ELR (cell line): ENCODE results near the gene CISD2.
"Not testable (repeated sequence)": the region's sequence is repeated elsewhere in the genome, so short reads cannot be mapped to it uniquely, and the experiment has no call there.

Experiments used
- DNase-seq: peaks from one replicate; pipeline ENCODE4 v3.0.0-alpha.2; 2015; ENCODE audit warnings: low read depth

CISD2 gene

DNA sequence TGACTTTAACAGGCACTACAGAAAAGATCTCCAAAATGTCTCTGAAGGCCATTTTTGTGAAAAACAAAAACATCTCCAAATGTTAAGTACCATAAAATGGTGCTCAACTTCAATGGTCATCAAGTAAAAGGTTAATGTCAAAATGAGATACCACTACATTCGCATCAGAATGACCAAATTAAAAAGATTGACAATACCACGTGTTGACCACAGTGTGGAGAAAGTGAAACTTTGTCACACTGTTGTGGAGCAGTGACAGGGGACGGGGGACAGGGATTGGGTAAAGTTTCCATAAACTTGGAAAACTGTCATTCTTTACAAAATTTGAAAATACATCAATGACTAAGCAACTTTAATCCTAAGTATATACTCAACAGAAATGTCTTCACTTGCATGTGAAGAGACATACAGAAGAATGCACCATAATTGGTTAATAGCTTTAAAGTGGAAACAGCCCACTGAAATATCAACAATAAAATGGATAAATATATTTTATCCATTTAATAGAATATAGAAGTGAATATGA lies 19.1 kb upstream of the CISD2 start:
- no peak for DNase-seq

DNA sequence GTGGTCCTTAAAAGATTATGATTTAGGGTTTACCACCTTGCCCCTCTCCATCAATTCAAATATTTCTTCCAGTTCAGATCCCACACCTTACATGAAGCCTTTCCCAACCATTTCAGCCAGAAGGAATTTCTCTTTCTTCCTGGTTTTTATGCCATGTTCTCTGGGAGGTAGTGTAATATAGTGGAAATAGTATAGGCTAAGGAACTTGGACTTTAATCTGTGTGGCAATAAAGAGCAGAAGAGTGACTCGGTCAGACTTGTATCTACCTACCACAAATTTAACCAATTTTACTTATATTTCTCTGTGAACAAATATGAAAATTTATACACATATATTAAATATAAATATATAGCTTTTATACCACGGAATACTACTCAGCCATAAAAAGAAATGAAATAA lies 18.4 kb upstream of the CISD2 start:
- DNase-seq: no peak

DNA sequence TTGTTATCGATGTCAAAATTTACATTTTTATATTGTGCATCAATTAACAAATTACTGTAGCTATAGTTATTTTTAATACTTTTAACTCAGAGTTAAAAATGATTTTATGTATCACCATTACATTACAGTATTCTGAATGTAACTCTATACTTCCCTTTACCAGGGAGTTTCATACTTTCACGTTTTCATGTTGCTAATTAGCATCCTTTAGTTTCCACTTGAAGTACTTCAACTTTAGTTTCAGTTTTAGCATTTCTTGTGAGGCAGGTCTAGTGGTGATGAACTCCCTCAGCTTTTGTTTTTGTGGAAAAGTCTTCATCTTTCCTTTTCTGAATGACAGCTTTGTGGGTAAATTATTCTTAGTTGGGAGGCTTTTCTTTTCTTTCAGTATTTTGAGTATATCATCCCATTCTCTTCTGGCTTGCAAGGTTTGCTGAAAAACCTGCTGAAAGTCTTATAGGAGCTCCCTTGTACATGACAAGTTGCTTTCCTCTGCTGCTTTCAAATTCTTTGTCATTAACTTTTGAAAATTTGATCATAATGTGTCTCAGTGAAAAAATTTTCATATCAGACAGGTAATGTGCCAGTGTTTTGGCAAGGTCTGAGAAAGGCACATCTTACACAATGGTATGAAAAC lies 9.8 kb upstream of the CISD2 start:
- no peak for DNase-seq

DNA sequence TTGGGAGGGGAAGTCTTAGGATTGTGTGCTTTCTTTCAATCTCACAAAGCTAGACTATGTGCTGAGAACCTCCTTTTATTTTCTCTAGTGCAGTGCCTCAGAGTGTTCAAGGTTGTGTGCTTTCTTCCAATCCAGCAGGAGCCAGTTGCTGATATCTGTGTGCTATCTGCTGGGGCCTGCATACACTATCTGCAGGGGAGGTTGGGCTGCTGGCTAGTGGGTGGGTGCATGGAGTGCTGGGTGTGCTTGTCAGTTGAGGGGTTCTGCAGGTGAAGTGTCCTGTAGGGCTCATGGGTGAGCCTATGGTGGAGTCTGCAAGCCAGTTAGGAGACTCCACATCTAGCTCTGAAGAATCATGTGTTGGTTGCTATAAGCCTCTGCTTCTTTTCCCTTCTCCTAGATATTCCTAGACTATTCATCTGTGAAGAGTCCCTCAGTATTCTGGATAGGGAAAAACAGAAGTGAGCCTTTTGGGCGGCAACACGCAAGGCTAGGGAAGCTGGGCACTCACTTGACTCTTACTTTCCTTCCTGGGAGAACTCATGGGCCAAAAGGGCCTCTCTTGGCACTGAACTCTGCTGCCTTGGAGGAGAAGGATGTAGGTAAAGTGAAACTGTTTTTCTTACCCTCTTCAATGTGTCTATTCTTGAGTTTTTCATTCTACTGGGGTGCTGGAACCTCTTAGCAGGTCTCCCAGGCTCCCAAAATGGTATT lies 8.0 kb upstream of the CISD2 start:
- DNase-seq: no peak

- no peak for DNase-seq
These were observed 6.8 kb upstream of the CISD2 start for GRCh38 chr4:102862016-102862415.

DNA sequence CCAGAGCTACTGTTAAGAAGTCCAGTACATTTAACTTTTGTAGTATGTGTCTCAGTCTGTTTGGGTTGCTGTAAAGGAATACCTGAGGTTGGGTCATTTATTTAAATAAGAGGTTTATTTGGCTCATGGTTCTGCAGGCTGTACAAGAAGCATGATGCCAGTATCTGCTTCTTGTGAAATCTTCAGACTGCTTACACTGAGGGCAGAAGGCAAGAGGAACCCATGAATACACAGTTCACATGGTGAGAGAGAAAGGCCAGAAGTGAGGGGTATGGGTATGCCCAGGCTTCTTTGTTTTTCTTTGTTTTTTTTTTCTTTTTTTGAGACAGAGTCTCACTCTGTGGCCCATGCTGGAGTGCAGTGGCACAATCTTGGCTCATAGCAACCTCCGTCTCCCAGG lies 6.0 kb upstream of the CISD2 start:
- DNase-seq: no peak

DNA sequence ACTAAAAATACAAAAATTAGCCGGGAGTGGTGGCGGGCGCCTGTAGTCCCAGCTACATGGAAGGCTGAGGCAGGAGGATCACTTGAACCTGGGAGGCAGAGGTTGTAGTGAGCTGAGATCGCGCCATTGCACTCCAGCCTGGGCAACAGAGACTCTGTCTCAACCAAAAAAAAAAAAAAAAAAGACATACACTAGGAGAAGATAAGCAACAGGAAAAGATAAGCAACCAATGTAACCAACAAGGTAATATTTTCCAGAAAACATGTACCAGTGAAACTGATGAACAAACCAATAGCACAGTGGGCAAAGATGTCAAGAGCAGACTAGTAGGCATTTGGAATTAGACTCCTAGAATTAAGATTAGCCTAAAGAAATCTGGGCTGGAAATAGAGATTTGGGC lies 3.5 kb upstream of the CISD2 start:
- DNase-seq: not testable (repeated sequence)

- no peak for DNase-seq
These were observed 1.3 kb upstream of the CISD2 start for GRCh38 chr4:102867278-102868152.

GRCh38 chr4:102868153-102868780 lies 525 bp upstream of the CISD2 start:
- no peak for DNase-seq

- DNase-seq: peak; percentile 6
These were observed 891 bp downstream of the CISD2 start for GRCh38 chr4:102869569-102870197.

DNA sequence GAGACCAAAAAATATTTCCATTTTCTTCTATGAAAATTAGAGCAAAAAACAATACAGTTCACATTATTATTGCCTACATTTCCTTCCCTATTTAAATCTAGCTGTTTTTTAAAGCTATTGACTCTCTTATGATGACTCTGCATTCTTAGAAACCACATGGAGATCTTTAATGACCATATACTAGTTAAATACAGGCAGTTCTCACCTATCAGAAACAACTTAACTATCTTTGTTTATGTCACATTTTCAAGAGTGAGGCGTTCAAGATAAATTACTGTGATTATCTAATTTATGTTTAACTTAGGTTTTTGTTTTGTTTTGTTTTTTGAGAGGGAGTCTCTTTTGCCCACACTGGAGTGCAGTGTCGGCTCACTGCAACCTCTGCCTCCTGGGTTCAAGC lies 3.0 kb downstream of the CISD2 start:
- DNase-seq: no peak

- DNase-seq: not testable (repeated sequence)
These were observed 8.8 kb downstream of the CISD2 start for GRCh38 chr4:102877477-102878106.

DNA sequence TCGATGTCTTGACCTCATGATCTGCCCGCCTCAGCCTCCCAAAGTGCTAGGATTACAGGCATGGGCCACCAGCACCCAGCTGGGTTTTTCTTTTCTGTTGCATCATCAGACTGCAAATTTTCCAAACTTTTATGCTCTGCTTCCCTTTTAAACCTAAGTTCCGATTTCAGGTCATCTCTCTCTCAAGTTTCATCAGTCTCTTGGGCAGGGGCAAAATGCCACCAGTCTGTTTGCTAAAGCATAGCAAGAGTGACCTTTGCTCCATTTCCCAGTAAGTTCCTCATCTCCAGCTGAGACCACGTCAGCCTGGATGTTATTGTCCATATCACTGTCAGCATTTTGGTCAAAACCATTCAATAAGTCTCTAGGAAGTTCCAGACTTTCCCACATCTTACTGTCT lies 9.6 kb downstream of the CISD2 start:
- not testable (repeated sequence) for DNase-seq

DNA sequence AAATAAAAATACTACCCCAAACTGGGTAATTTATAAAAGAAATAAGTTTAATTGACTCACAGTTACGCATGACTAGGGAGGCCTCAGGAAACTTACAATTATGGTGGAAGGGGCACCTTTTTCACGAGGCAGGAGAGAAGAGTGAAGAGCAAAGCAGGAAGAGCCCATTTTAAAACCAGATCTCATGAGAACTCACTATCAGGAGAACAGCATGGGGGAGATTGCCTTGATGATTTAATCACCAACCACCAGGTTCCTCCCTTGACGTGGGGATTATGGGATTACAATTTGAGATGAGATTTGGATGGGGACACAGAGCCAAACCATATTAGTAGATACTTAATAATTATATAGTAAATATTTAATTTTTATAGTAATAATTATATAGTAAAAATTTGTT lies 10.1 kb downstream of the CISD2 start:
- DNase-seq: no peak

DNA sequence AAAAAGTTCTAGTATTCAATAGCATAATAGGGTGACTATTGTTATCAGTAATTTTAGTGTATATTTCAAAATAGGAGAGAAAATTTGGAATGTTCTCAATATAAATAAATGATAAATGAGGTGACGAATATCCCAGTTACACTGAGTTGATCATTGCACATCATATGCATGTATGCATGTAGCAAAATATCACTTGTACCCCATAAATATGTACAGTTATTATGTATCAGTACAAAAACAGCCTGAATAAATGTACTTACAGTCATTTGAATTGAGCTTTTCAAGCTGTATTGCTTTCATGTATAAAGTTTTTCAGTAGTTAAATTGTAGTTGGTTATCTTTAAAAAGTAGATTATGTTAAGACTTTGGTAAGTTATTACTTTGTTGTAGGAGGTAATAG lies 12.6 kb downstream of the CISD2 start:
- no peak for DNase-seq

- DNase-seq: no peak
These were observed 14.5 kb downstream of the CISD2 start for GRCh38 chr4:102883278-102883677.

DNA sequence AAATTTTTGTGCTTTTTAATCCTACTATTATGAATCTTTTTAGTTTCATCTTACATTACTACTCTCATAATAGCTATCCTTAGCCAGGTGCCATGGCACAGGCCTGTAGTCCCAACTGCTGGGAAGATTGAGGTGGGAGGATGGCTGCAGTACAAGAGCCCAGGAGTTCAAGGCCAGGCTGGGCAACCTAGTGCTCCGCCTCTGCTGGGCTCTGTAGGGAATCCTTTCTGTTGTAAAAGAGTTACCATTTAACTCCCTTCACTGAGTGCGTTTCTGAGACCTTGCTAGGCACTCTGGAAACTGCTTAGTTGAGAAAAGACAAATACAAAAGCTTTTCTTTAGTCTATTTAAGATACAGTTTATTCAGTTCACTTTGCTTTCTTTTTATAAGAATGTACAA lies 19.8 kb downstream of the CISD2 start:
- not testable (repeated sequence) for DNase-seq

DNA sequence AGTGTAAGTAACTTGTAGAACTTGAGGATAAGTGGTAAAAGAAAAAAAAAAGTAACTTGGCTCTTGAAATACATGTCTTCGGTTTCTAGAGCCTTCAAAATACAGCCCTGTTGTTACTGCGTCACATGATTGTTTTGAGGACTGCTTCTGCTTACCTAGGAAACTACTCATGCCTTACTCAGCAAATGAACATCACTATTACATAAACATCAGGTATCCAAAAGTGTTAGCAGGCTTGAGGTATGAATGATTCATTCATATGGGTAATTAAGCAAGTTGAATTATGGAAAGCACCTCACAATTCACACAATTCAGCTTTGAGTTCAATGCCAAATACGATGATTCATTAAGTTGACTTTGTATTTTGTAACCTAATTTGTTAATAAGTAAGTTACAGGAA lies 21.1 kb downstream of the CISD2 start:
- DNase-seq: not testable (repeated sequence)

- DNase-seq: not testable (repeated sequence)
These were observed 27.8 kb downstream of the CISD2 start for GRCh38 chr4:102896547-102896946.

DNA sequence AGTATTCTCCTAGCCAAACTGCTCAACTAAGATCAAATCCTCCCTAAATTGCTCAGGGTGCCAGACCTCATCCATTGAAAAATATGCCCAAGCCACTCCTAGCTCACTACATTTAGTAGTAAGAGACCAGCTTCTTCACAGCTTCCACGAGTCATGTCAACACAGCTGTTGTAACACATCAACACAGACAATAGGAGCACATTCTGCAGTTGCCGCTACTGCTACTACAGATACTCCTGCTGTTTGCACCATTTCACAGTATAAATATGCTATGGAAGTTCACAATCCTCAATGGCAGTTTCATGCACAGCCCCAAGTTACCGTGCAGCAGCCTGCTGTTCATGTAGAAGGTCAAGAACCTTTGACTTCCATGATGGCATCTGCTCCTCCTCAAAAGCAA lies 28.8 kb downstream of the CISD2 start:
- not testable (repeated sequence) for DNase-seq

DNA sequence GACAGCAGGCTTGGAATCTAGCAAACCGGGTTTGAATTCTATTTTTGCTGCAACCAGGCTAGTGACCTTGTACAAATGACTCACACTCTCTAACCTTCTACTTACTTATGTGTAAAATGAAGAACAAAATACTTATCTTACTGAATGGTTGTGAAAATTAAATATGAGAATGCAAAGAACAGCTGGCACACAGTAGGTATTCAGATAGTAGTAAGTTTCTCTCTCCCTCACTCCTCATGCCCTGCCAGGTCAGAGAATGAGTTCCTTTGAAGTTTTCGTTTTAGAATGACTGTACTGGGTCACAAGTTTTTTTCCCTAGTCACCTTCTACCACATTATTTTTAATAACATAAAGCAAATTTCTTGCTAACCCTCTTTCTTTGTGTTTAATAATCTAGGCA lies 33.0 kb downstream of the CISD2 start:
- DNase-seq: no peak
